Fibroblast of lung (primary cell): ENCODE results near the gene GALNT7. TPM values are rescaled to one million over a fixed set of nuclear protein-coding genes. Genes with fewer than 3 reads are reported as not detected.

Experiments used
- DNase-seq, 2 donors: peaks; one replicate each; pipeline versions ENCODE4 v3.0.0 to v3.0.0-alpha.2; 2010; ENCODE audit warnings: low read depth in 2 of 2
- H2AFZ ChIP-seq: 2 replicates; pipeline ENCODE4 v1.5.1; 2012; ENCODE audit warnings: low read length, control low read depth, inconsistent platforms
- H3K27ac ChIP-seq: 2 replicates; pipeline ENCODE4 v1.5.1; 2011; ENCODE audit warnings: low read length, control low read depth; ENCODE audit not compliant: insufficient read depth
- H3K27me3 ChIP-seq: 2 replicates; pipeline ENCODE4 v1.5.1; 2011; ENCODE audit warnings: mild to moderate bottlenecking, low read length; ENCODE audit not compliant: control insufficient read depth, insufficient read depth
- H3K36me3 ChIP-seq: 2 replicates; pipeline ENCODE4 v1.5.1; 2011; ENCODE audit warnings: low read length; ENCODE audit not compliant: control insufficient read depth, insufficient read depth
- H3K4me1 ChIP-seq: 2 replicates; pipeline ENCODE4 v1.5.1; 2011; ENCODE audit warnings: low read length; ENCODE audit not compliant: control insufficient read depth, insufficient read depth; ENCODE audit errors: extremely low read depth
- H3K4me2 ChIP-seq: 2 replicates; pipeline ENCODE4 v1.5.1; 2011; ENCODE audit warnings: low read length, control low read depth; ENCODE audit not compliant: insufficient read depth; ENCODE audit errors: extremely low read depth
- H3K4me3 ChIP-seq, 4 experiments: fragments of 200-600 bp in 1 of 4; sonication (generic) in 1 of 4; replicated peaks in 1 of 4; 2 replicates each; pipeline ENCODE4 v1.5.1; 2011 to 2016; ENCODE audit warnings: low read length in 4 of 4, low read depth in 3 of 4, mild to moderate bottlenecking in 3 of 4, control low read depth in 2 of 4, inconsistent platforms in 1 of 4, mixed read lengths in 1 of 4; ENCODE audit not compliant: insufficient read depth in 1 of 4; ENCODE audit errors: control extremely low read depth in 1 of 4
- H3K79me2 ChIP-seq: 2 replicates; pipeline ENCODE4 v1.5.1; 2012; ENCODE audit warnings: mild to moderate bottlenecking, low read length, inconsistent platforms; ENCODE audit not compliant: control insufficient read depth, insufficient read depth
- H3K9ac ChIP-seq: 2 replicates; pipeline ENCODE4 v1.5.1; 2011; ENCODE audit warnings: mild to moderate bottlenecking, low read length, control low read depth; ENCODE audit not compliant: insufficient read depth
- H3K9me3 ChIP-seq: 2 replicates; pipeline ENCODE4 v1.5.1; 2012; ENCODE audit warnings: low read depth, low read length; ENCODE audit not compliant: control insufficient read depth, insufficient read depth
- H4K20me1 ChIP-seq: 2 replicates; pipeline ENCODE4 v1.5.1; 2011; ENCODE audit warnings: low read length; ENCODE audit not compliant: control insufficient read depth, insufficient read depth; ENCODE audit errors: extremely low read depth
- EZH2 ChIP-seq: IDR thresholded peaks from 2 replicates; pipeline ENCODE4 v1.5.1; 2012; ENCODE audit warnings: low read length, control low read depth, mild to moderate bottlenecking; ENCODE audit errors: missing control alignments
- polyA plus RNA-seq, 2 donors: library from polyadenylated mRNA; depleted of rRNA in 1 of 2; stranded (reverse) in 1 of 2; unstranded in 1 of 2; fragments of >200 nt; gene quantifications; 2 replicates each; pipeline ENCODE4 v1.2.1, GENCODE V29; 2011 to 2012; ENCODE audit warnings: missing spikeins in 1 of 2
- total RNA-seq: library from RNA; depleted of rRNA; stranded (reverse); fragments of >200 nt; gene quantifications from 2 replicates; pipeline ENCODE4 v1.2.1, GENCODE V29; 2014
- TF ChIP-seq, protein P1 (sequence below), 2 donors: IDR thresholded peaks in 1 of 2; conservative IDR thresholded peaks in 1 of 2; 1 replicate in 1 of 2; 2 replicates in 1 of 2; pipeline ENCODE4 v1.5.1; 2011 to 2012; ENCODE audit warnings: low read length in 2 of 2, control low read depth in 1 of 2, inconsistent platforms in 1 of 2, low read depth in 1 of 2, mild to moderate bottlenecking in 1 of 2

GALNT7 gene
- total and polyA plus RNA-seq, 2 donors (not counting 1 experiment from before 2014, with no cell fraction given) = 40.4 to 45.4 TPM

DNA sequence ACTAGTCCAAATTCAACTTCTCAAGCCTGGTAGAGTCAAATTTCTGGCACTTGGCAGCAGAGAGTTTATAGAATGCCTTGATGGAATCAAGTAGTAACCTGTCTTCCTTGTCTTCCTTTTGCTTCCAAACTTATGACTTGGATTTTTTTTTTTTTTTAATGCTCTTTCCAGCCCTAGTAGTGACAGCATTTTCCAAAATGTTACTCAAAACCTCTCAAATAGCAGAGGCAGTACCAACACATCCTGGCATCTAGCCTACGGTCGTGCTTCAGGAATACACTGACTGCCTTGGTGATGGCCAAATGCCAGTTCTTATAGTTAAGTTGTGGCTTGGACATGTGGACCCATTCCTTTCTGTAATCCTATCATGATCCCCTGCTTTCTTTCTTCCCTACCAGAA, 46.0 kb downstream of the GALNT7 start:
- H3K9me3 ChIP-seq = no peaks in the 10 kb centered on the region
- no peaks in the 10 kb centered on the region for H3K27me3 ChIP-seq
- H3K4me2 ChIP-seq = no peak overlapping the region
- peak; percentile 76 for DNase-seq
- H4K20me1 ChIP-seq = no peaks in the 10 kb centered on the region
- no peaks in the 10 kb centered on the region for H3K79me2 ChIP-seq
- peaks cover 3% of the 10 kb centered on the region for H3K4me1 ChIP-seq
- H3K4me3 ChIP-seq = no peak overlapping the region
- no peak overlapping the region for H3K9ac ChIP-seq
- H3K36me3 ChIP-seq = no peaks in the 10 kb centered on the region
- TF ChIP-seq, protein P1, sequence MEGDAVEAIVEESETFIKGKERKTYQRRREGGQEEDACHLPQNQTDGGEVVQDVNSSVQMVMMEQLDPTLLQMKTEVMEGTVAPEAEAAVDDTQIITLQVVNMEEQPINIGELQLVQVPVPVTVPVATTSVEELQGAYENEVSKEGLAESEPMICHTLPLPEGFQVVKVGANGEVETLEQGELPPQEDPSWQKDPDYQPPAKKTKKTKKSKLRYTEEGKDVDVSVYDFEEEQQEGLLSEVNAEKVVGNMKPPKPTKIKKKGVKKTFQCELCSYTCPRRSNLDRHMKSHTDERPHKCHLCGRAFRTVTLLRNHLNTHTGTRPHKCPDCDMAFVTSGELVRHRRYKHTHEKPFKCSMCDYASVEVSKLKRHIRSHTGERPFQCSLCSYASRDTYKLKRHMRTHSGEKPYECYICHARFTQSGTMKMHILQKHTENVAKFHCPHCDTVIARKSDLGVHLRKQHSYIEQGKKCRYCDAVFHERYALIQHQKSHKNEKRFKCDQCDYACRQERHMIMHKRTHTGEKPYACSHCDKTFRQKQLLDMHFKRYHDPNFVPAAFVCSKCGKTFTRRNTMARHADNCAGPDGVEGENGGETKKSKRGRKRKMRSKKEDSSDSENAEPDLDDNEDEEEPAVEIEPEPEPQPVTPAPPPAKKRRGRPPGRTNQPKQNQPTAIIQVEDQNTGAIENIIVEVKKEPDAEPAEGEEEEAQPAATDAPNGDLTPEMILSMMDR (conservative IDR thresholded peaks at IDR 0.05 in 1 of 2, IDR thresholded peaks at IDR 0.05 in 1 of 2; ENCODE audit: low read depth in 1 of 2, low read length in 2 of 2) = no peak
- no peak for TF ChIP-seq EZH2
- H3K27ac ChIP-seq = no peak overlapping the region
- no peak overlapping the region for H2AFZ ChIP-seq

DNA sequence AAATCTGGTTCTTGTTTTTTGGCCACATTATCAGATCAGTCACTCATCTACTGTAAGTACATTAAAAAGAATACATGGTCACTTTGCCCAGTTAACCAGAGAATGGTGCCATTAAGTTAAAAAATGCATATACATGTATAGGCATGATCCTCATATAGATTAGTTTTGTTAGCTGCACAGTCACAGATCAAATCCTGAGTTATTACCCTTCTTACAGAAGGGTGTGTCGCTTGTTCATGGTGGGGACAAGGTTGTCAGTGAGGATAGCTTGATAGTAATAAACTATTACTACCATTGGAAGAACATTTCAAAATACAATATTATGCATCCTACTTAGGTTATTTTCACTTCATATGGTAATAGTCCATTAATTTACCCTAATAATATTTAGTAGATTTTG, 48.5 kb downstream of the GALNT7 start:
- Histone ChIP-seq H4K20me1 (no peaks in the 10 kb centered on the region), H2AFZ (no peak overlapping the region), H3K4me1 (peaks cover 3% of the 10 kb centered on the region), H3K27ac (no peak overlapping the region), H3K4me3 (no peak overlapping the region), H3K79me2 (no peaks in the 10 kb centered on the region), H3K27me3 (no peaks in the 10 kb centered on the region), H3K4me2 (no peak overlapping the region), H3K36me3 (no peaks in the 10 kb centered on the region), H3K9me3 (no peaks in the 10 kb centered on the region), H3K9ac (no peak overlapping the region)
- DNase-seq = no peak
- no peak for TF ChIP-seq EZH2
- TF ChIP-seq, protein P1 (conservative IDR thresholded peaks at IDR 0.05 in 1 of 2, IDR thresholded peaks at IDR 0.05 in 1 of 2; ENCODE audit: low read depth in 1 of 2, low read length in 2 of 2) = no peak

DNA sequence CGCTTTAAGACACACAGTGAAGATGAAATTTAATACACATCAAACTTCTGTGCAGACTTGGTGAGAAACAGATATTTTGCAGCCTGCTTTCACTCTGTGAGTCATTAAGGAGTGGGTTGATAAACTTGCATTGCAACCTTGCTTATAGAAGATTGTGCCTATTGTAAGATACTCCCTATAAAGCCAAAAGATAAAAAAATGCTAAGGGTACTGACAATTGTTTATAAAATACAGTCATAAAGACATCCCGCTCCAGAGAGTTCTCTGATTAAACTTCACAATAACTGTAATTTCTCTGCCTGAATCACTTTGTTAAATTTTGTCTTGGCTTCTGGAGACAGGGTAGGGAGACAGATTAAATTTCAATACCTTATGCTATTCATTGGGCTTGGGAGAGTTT, 49.1 kb downstream of the GALNT7 start:
- Histone ChIP-seq H3K27ac (no peak overlapping the region), H3K27me3 (no peaks in the 10 kb centered on the region)

More for the DNA sequence above, 49.1 kb downstream of the GALNT7 start:
- Histone ChIP-seq H3K9me3 (no peaks in the 10 kb centered on the region), H3K79me2 (no peaks in the 10 kb centered on the region), H3K4me3 (no peak overlapping the region), H4K20me1 (no peaks in the 10 kb centered on the region), H3K9ac (no peak overlapping the region), H3K4me2 (no peak overlapping the region), H3K4me1 (peaks cover 3% of the 10 kb centered on the region), H3K36me3 (no peaks in the 10 kb centered on the region), H2AFZ (no peak overlapping the region)
- TF ChIP-seq, protein P1 (conservative IDR thresholded peaks at IDR 0.05 in 1 of 2, IDR thresholded peaks at IDR 0.05 in 1 of 2; ENCODE audit: low read depth in 1 of 2, low read length in 2 of 2) = no peak
- no peak for TF ChIP-seq EZH2
- DNase-seq = peak; percentile 55 to 75
